LoVo (cell line): ENCODE data around the gene ZFP14.

Experiments used
- DNase-seq: peaks from one replicate; pipeline ENCODE4 v3.0.0-alpha.2; 2016; ENCODE audit warnings: low spot score

The ZFP14 gene

GRCh38 chr19:36378625-36379509 lies at the start of gene ZFP14:
Gene ZFP14 (minus strand): TSS chr19:36379201. CDS start chr19:36367892, 11,309 bp downstream.
- DNase-seq: no peak

- no peak for DNase-seq
Measured at GRCh38 chr19:36423925-36424324, 44.9 kb upstream of the ZFP14 start.

GRCh38 chr19:36421749-36422481 lies 42.9 kb upstream of the ZFP14 start:
- DNase-seq: no peak

DNA sequence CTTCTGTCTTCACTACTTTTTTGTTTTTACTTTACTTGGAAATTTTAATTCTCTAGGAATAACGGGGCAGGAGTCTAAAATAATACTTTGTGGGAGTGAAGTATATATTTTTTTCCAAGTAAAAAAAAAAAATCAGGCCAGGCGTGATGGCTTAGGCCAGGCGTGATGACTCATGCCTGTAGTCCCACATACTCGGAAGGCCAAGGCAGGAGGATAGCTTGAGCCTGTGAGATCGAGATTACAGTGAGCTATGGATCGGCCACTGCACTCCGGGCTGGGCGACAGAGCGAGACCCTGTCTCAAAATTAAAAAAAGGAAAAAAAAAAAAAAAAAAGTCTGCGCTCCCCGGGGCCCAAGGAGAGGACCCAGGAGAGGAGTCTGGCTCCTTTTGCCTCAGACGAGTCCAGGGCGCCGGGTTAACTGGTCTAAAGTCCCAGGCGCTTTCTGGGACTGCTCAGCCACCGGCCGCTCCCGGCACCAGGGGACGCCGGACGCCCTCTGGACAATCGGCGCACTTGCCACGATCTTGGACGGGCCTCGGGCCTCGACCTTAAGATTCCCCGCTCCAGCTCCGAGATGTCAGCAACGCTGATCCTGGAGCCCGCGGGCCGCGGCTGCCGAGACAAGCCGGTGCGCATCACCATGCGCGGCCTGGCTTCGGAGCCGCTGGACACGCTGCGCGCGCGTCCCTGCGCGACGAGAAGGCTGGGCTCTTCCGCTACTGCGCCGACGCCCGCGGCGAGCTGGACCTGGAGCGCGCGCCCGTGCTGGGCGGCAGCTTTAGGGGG lies 42.2 kb upstream of the ZFP14 start:
- DNase-seq: no peak

GRCh38 chr19:36418287-36419001 lies 39.4 kb upstream of the ZFP14 start, which contains the start of gene ZFP82:
Gene ZFP82 (minus strand): TSS chr19:36418644. CDS start chr19:36409789, 8,855 bp downstream.
- DNase-seq: no peak

DNA sequence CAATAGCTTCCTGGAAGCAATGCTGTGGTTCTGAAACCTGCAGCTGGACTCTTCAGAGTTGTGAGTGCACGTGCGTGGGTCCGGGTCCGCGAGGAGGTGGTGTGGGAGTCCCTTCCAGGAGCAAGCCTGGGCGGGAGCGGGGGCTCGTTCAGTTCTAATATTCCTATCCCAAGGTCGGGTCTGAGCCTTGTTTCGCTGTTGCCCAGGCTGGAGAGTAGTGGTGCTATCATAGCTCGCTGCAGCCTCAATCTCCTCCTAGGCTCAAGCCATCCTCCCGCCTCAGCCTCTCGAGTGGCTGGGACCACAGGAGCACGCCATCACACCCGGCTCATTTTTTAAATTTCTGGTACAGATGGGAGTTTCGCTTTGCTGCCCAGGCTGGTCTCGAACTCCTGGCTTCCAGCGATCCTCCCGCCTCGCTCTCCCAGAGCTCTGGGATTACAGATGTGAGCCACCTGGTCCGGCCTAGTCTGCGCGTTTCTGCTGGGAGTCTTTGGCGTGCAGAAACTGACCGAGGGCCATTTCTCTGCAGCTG lies 38.8 kb upstream of the ZFP14 start:
- DNase-seq: no peak

DNA sequence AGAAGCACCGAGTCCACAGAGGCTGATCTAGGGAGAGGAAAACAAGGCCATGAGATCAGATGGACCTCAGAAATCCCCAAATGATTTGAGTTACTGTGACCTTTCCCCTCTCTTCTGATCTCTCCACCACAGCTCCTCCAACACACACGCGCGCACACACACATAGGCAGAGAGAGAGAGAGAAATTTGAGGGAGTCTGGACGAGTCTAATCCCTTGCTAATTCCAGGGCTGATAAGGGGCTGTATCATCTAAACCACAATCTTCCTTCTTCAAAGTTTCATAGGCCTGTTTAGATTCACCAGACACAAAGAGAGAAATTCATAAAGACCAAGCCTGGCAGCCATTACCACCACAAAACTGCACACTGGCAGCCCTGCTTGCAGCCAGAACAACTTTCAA lies 30.8 kb upstream of the ZFP14 start:
- no peak for DNase-seq

DNA sequence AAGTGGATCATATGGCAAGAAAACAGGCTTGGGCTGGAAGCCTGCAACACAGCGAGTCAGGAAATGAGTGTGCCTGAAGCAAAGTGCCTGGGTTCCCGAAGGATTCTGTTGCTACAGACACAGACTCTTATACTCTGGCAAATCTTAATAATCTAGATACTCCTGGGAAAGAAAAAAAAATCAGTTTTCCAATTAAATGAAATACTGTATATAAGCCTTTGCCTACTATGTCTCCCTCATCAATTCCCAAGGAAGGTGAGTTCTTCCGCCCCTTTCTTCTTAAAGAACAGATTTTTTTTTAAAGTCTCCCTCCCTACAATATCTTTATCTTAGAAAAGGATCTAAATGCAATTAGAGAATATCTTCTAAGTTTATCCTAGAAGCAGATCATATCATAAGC lies 29.1 kb upstream of the ZFP14 start:
- no peak for DNase-seq

DNA sequence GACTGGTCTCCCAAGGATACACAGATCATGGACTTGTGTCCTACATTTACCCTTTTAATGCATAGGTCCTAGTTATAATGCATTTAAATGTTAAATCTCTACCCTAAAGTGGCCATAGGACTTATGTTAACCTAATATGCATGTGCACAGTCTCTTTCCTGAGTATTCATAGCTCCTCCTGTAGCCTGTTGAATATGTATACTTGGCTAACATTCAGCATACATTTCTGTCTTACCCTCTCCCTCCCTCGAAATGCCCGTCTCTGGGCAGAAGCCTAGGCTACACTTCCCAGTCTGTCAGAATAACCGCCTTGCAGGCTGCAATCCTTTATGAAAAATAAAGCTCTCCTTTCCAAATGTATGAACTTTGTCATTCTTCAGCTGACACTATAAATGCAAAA lies 25.5 kb upstream of the ZFP14 start:
- no peak for DNase-seq

DNA sequence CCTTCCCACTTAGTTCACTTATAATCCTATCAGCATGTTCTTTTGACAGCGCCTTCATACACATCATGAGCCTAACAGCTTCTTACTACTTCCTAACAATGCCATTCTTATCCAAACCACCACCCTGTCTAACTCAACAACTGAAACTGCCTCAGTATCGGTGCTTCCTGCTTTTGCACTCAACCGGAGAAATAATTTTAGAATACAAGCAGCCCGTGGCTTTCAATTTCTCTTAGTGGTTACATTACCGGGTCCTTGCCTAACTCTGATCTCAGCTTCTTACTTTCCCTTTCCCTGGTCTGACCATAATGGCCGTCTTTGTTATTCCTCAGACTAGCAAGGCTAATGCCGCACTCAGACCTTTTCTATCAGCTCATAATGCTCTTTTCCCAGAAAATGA lies 22.5 kb upstream of the ZFP14 start:
- DNase-seq: no peak

DNA sequence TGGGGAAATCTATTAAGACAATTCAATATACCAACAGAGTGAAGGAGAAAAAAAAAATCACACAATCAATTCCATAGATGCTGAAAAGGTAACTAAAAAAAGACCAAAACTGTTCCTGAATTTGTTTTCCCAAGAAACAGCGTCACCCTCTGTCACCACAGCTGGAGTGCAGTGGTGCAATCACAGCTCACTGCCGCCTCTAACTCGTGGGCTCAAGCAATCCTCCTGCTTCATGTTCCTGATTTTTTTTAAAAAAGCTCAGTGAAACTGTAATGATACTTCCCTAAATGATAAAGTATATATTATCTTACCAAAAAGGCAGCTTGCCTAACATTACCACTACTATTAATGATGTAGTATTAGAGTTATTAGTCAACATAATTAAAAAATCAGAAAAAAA lies 19.6 kb upstream of the ZFP14 start:
- DNase-seq: no peak

DNA sequence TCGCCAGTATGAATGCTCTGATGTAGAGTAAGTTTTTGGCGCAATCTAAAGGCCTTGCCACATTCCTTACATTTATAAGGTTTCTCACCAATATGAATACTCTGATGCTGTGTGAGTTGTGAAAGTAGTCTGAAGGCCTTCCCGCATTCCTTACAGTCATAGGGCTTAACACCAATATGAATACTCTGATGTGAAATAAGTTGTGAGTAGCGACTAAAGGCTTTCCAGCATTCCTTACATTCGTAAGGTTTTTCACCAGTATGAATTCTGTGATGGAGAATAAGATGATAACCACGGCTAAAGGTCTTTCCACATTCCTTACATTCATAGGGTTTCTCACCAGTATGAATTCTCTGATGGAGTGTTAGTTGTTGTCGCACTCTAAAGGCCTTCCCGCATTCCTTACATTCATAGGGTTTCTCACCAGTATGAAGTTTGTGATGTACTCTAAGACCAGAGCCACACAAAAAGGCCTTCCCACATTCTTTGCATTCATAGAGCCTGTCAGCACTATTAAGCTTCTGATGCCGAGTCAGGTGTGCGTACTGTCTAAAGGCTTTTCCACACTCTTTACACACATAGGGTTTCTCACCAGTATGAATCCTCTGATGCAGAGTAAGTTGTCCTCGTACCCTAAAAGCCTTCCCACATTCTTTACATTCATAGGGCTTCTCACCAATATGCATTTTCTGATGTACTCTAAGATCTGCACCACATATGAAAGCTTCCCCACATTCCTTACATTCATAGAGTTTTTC lies 14.1 kb upstream of the ZFP14 start:
- no peak for DNase-seq

DNA sequence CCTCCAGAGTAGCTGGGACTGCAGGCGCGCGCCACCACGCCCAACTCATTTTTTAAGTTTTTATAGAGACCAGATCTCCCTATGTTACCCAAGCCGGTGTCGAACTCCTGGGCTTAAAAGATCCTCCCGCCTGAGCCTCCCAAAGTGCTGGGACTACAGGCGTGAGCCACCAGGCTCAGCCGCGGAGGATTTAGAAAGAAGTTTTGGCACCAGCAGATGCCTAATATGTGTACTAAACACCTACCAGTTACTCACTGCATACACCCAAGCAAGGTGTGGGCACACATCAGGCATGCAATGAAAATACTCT lies 464 bp upstream of the ZFP14 start:
- no peak for DNase-seq

DNA sequence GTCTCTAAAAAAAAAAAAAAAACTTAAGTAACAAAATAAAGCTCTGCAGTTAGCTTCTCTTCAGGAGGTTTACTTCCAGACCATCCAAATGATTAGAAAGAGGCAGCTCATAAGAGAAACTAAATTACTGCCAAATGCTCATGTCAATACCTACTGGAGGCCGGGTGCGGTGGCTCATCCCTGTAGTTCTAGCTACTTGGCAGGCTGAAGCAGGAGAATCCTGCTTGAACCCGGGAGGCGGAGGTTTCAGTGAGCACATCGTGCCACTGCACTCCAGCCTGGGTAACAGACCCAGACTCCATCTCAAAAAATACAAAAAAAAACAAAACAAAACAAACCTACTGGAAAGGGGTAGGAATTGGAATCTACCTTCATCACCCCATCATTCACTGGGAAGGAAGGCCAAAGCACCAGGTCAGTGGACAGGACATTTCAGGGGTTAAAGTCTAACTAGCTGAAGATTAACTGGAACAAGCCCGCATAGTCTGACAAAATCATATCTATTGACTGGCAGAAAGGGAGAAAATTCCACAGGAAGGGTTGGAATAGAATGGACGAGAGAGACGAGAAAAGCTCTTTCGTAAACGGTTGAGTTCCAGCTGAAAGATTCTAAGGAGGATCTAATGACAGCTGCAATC lies 1.3 kb downstream of the ZFP14 start:
- DNase-seq: no peak

- no peak for DNase-seq
Measured at GRCh38 chr19:36373638-36374156, 5.3 kb downstream of the ZFP14 start.

- DNase-seq: no peak
Measured at GRCh38 chr19:36371886-36372285, 7.1 kb downstream of the ZFP14 start.

- DNase-seq: no peak
Measured at GRCh38 chr19:36363845-36364244, 15.2 kb downstream of the ZFP14 start.

GRCh38 chr19:36340786-36341372 lies 38.1 kb downstream of the ZFP14 start:
- DNase-seq: no peak

DNA sequence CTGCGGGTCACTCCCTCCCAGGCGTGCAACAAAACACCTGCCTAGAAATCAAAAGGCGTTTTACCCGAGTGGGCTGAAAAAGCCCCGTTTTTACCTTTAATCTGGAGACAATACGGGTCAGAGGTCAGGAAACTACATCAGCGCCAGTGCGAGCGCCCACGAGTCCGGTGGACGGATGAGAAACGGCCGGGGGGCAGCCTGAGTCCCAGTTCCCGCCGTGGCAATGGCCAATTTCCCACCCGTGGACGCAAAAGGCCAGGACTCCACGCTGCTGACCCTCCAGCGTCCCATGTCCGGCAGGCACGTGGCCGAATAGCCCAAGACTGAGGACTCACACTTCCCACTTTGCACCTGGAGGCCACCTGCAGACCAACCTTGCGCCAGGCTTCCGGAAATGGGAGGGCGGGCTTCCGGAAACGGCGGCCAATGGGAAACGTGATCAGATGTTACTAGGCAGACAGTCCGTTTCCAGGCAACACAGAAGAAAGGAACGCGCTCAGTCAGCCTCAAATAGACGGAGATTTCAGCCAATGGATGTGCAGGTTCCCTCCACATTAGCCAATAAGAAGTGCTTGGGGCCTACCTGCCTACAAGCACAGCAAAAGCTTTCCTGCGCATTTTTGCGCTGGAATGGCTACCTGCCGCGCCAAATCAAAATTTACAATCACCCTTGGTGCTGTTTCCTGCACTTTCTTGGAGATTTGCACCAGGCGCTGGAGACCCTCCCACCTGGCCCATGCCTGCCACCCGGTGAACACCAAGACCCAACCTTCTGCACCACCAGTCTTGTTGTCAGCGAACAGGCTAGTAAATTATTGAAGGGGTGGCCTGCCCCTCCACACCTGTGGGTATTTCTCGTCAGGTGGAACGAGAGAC lies 47.4 kb downstream of the ZFP14 start:
- no peak for DNase-seq
